ENCODE data around the gene VCL. TPM values are rescaled to one million over a fixed set of nuclear protein-coding genes. Genes with fewer than 3 reads are reported as not detected.

The VCL gene
- total and polyA plus RNA-seq, 9 of the 15 experiments (the other 6 are each of a cell fraction or from before 2014, with no cell fraction given), result 29.8 to 186 (median 76.4) TPM

GRCh38 chr10:74067373-74068352 lies 69.7 kb downstream of the VCL start (continued):
- TF ChIP-seq E2F8 (IDR thresholded peaks at IDR 0.05; ENCODE audit: low read depth, partially characterized antibody) (no peak), PHB2 (IDR thresholded peaks at IDR 0.05; ENCODE audit: low read depth) (peak; percentile 35; the same call in 1 of the 2 replicates), CC2D1A (IDR thresholded peaks at IDR 0.05) (no peak), ZNF644 (tag; IDR thresholded peaks at IDR 0.05; ENCODE audit: low read depth) (no peak), ZNF197 (CRISPR knock-in tag; IDR thresholded peaks at IDR 0.05; ENCODE audit: low read depth) (0 out of 2 replicates have a peak, but pooled peaks have one; percentile 42), BCLAF1 (IDR thresholded peaks at IDR 0.05; ENCODE audit: borderline replicate concordance in 1 of 2, control insufficient read depth in 1 of 2, low read depth in 2 of 2, low read length in 1 of 2) (no peak), KDM2B (CRISPR knock-in tag; IDR thresholded peaks at IDR 0.05) (no peak), TBL1XR1 (IDR thresholded peaks at IDR 0.05; ENCODE audit: low read length in 2 of 2) (peak in 1 of 2 experiments; percentile 65; a peak in 1 of 4 replicates), LCOR (CRISPR knock-in tag; IDR thresholded peaks at IDR 0.05) (peak; percentile 51; the same call in 1 of the 2 replicates), NCOA2 (IDR thresholded peaks at IDR 0.05; ENCODE audit: partially characterized antibody in 2 of 2) (no peak), ZNF766 (CRISPR knock-in tag; conservative IDR thresholded peaks at IDR 0.05) (0 out of 2 replicates have a peak, but pooled peaks have one; percentile 41), TAL1 (IDR thresholded peaks at IDR 0.05) (peak; percentile 89), ETV1 (tag; conservative IDR thresholded peaks at IDR 0.05; ENCODE audit: low read depth) (no peak), HDAC1 (IDR thresholded peaks at IDR 0.05) (peak in 1 of 2 experiments; percentile 35; a peak in 2 of 4 replicates), ERF (CRISPR knock-in tag; IDR thresholded peaks at IDR 0.05) (no peak), RFX5 (IDR thresholded peaks at IDR 0.05; ENCODE audit: low read depth, low read length) (no peak), ZNF347 (CRISPR knock-in tag; IDR thresholded peaks at IDR 0.05; ENCODE audit: low read depth) (no peak), PCBP2 (IDR thresholded peaks at IDR 0.05; ENCODE audit: low read depth, low read length, poor library complexity, severe bottlenecking) (no peak)

Data from K562 (cell line).